ENCODE results near the gene MR1. TPM values are rescaled to one million over a fixed set of nuclear protein-coding genes. Genes with fewer than 3 reads are reported as not detected.

MR1 gene
- total RNA-seq, 2 experiments from 2014 or later, result 7.9 to 18.3 TPM

DNA sequence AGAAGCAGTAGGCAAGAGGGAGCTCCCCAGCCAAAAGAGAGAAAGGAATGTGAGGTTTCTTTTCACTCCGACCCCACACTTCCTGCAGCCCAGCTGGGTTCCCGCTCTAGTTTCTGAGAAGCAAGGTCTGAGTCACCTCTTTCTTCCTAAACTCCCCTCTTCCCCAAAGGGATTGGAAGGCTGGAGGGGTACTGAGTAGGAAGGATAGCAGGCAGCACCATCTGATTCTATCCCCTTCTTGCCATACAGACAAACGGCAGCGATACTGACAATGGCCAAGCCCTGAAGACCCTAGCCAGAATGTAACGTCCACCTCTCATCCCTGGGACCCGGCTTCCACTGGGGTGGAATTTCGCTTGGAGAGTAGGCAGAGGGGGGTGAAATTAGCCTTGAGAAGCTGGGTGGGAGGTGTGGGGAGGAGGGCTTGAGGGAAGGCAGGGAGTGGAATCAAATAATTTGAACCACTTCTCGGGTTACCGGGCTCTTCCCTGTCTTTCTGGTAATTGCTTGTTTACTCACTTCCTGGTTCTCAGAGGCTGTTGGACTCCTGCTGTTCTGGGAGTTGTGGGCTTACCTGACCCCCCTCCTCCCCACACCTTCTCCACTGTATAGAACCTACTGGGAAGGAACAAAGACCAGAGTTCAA lies 67.9 kb downstream of the MR1 start:
- ChIA-PET POLR2A (interaction anchor here (0.6 kb wide), 1 partner anchor 190 kb away, joined by 4 read pairs; no protein-coding TSS in a partner anchor), CTCF (ENCODE audit: unreplicated experiment) (no interaction called here)
- Histone ChIP-seq H3K36me3 (ENCODE audit: insufficient read depth, low read length) (no peaks in the 10 kb centered on the region), H3K79me2 (ENCODE audit: insufficient read depth, low read depth, low read length) (no peaks in the 10 kb centered on the region), H2AFZ (ENCODE audit: low read length) (no peak overlapping the region), H3K27ac (ENCODE audit: low read depth, low read length, poor library complexity, severe bottlenecking) (no peak overlapping the region), H3K4me1 (ENCODE audit: insufficient read depth, low read length, poor library complexity, severe bottlenecking) (peaks cover 17% of the 10 kb centered on the region), H4K20me1 (ENCODE audit: insufficient read depth, low read length) (no peaks in the 10 kb centered on the region; the same call in 1 of the 2 replicates), H3K9me3 (ENCODE audit: low read length) (no peaks in the 10 kb centered on the region), H3K4me2 (ENCODE audit: low read length) (no peak overlapping the region), H3K9me2 (ENCODE audit: insufficient read depth, low read length) (no peaks in the 10 kb centered on the region), H3K4me3 (ENCODE audit: low read depth, low read length, poor library complexity, severe bottlenecking) (no peak overlapping the region)
- no peak for TF ChIP-seq EZH2phosphoT487 (IDR thresholded peaks at IDR 0.05; ENCODE audit: borderline replicate concordance, low read depth, low read length)
- TF ChIP-seq, protein P1, sequence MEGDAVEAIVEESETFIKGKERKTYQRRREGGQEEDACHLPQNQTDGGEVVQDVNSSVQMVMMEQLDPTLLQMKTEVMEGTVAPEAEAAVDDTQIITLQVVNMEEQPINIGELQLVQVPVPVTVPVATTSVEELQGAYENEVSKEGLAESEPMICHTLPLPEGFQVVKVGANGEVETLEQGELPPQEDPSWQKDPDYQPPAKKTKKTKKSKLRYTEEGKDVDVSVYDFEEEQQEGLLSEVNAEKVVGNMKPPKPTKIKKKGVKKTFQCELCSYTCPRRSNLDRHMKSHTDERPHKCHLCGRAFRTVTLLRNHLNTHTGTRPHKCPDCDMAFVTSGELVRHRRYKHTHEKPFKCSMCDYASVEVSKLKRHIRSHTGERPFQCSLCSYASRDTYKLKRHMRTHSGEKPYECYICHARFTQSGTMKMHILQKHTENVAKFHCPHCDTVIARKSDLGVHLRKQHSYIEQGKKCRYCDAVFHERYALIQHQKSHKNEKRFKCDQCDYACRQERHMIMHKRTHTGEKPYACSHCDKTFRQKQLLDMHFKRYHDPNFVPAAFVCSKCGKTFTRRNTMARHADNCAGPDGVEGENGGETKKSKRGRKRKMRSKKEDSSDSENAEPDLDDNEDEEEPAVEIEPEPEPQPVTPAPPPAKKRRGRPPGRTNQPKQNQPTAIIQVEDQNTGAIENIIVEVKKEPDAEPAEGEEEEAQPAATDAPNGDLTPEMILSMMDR (conservative IDR thresholded peaks at IDR 0.05; ENCODE audit: low read length), result no peak
- DNase-seq (ENCODE audit: low spot score), result no peak
- no TSS peak for BruUV-seq (replicated peaks)
- intact Hi-C loops (cut with micrococcal nuclease; ENCODE audit: unreplicated experiment), result no loop called here

DNA sequence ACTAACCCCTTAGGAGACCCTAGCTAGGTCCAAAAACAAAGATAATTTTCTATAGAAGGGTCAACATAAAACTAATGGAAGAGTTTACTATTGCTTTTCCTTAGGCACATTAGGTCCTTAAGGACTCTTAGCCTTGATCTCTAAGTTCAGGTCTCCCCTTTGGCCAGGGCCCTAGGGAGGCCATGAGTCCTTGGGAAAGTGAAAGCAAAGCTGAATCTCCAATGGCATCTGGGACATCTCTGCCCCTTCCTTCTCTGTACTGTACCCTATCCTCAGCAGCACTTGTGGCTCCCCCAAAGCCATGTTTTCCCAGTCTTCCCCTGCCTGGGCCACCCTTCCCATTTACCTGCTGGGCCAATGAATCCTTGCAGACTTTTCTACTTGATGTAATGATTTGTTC lies 69.1 kb downstream of the MR1 start:
- H4K20me1 ChIP-seq (ENCODE audit: insufficient read depth, low read length), result no peaks in the 10 kb centered on the region; the same call in 1 of the 2 replicates
- H3K9me3 ChIP-seq (ENCODE audit: low read length), result no peaks in the 10 kb centered on the region
- H3K4me3 ChIP-seq (ENCODE audit: low read depth, low read length, poor library complexity, severe bottlenecking), result no peak overlapping the region
- no peak overlapping the region for H3K4me2 ChIP-seq (ENCODE audit: low read length)
- no peak for DNase-seq (ENCODE audit: low spot score)
- H3K27ac ChIP-seq (ENCODE audit: low read depth, low read length, poor library complexity, severe bottlenecking), result no peak overlapping the region
- no peaks in the 10 kb centered on the region for H3K9me2 ChIP-seq (ENCODE audit: insufficient read depth, low read length)
- TF ChIP-seq EZH2phosphoT487 (IDR thresholded peaks at IDR 0.05; ENCODE audit: borderline replicate concordance, low read depth, low read length), result no peak
- TF ChIP-seq, protein P1 (conservative IDR thresholded peaks at IDR 0.05; ENCODE audit: low read length), result no peak
- H3K4me1 ChIP-seq (ENCODE audit: insufficient read depth, low read length, poor library complexity, severe bottlenecking), result peaks cover 17% of the 10 kb centered on the region
- CTCF ChIA-PET (ENCODE audit: unreplicated experiment), result no interaction called here
- no TSS peak for BruUV-seq (replicated peaks)
- POLR2A ChIA-PET, result interaction anchor here (0.8 to 1.7 kb wide), 2 partner anchors 12 to 33 kb away, joined by 5 to 6 read pairs; no protein-coding TSS in a partner anchor
- H2AFZ ChIP-seq (ENCODE audit: low read length), result no peak overlapping the region
- H3K79me2 ChIP-seq (ENCODE audit: insufficient read depth, low read depth, low read length), result no peaks in the 10 kb centered on the region
- intact Hi-C loops (cut with micrococcal nuclease; ENCODE audit: unreplicated experiment), result no loop called here
- H3K36me3 ChIP-seq (ENCODE audit: insufficient read depth, low read length), result no peaks in the 10 kb centered on the region

DNA sequence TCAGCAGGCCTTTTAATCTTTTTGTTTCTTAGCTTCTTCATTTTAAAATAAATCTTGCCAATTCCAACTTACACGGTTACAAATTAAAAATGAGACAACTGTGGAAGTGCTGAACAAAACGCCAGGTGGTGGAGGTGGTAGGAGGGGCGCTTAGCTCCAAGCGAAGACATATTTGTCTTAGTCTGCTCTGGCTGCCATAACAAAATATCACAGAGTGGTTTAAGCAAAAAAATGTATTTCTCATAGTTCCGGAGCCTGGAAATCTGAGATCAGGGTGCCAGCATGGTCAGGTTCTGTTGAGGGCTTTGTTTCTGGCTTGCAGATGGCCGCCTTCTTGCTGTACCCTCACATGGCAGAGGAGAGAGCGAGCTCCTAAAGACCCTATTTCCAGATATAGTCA lies 69.6 kb downstream of the MR1 start:
- H3K4me1 ChIP-seq (ENCODE audit: insufficient read depth, low read length, poor library complexity, severe bottlenecking), result peaks cover 17% of the 10 kb centered on the region
- no peaks in the 10 kb centered on the region for H3K79me2 ChIP-seq (ENCODE audit: insufficient read depth, low read depth, low read length)
- no peaks in the 10 kb centered on the region for H3K9me2 ChIP-seq (ENCODE audit: insufficient read depth, low read length)
- H4K20me1 ChIP-seq (ENCODE audit: insufficient read depth, low read length), result no peaks in the 10 kb centered on the region; the same call in 1 of the 2 replicates
- TF ChIP-seq EZH2phosphoT487 (IDR thresholded peaks at IDR 0.05; ENCODE audit: borderline replicate concordance, low read depth, low read length), result no peak
- TF ChIP-seq, protein P1 (conservative IDR thresholded peaks at IDR 0.05; ENCODE audit: low read length), result no peak
- H3K36me3 ChIP-seq (ENCODE audit: insufficient read depth, low read length), result no peaks in the 10 kb centered on the region
- no peak overlapping the region for H2AFZ ChIP-seq (ENCODE audit: low read length)
- H3K4me2 ChIP-seq (ENCODE audit: low read length), result no peak overlapping the region
- H3K4me3 ChIP-seq (ENCODE audit: low read depth, low read length, poor library complexity, severe bottlenecking), result no peak overlapping the region
- POLR2A ChIA-PET, result interaction anchor here (0.8 to 1.7 kb wide), 2 partner anchors 13 to 32 kb away, joined by 5 to 6 read pairs; no protein-coding TSS in a partner anchor
- DNase-seq (ENCODE audit: low spot score), result no peak
- CTCF ChIA-PET (ENCODE audit: unreplicated experiment), result no interaction called here
- no peak overlapping the region for H3K27ac ChIP-seq (ENCODE audit: low read depth, low read length, poor library complexity, severe bottlenecking)
- no peaks in the 10 kb centered on the region for H3K9me3 ChIP-seq (ENCODE audit: low read length)
- intact Hi-C loops (cut with micrococcal nuclease; ENCODE audit: unreplicated experiment), result no loop called here
- BruUV-seq (replicated peaks), result no TSS peak
